Endodermal cell (in vitro differentiated cells): ENCODE data around the gene FNBP1L. TPM values are rescaled to one million over a fixed set of nuclear protein-coding genes. Genes with fewer than 3 reads are reported as not detected.
A peak's percentile ranks its signal among the peaks of the same experiment; 100 is the strongest.

Source experiments
- DNase-seq: peaks from one replicate; pipeline ENCODE4 v3.0.0-alpha.2; 2017
- H3K27ac ChIP-seq: 2 replicates; pipeline ENCODE4 v1.5.1; 2013; ENCODE audit warnings: mild to moderate bottlenecking, low read depth, low read length, moderate library complexity
- H3K27me3 ChIP-seq: 2 replicates; pipeline ENCODE4 v1.6.1; 2013; ENCODE audit warnings: mild to moderate bottlenecking, low read length, moderate library complexity; ENCODE audit not compliant: insufficient read depth, control insufficient read depth, poor library complexity, severe bottlenecking
- H3K36me3 ChIP-seq: 2 replicates; pipeline ENCODE4 v1.7.0; 2013; ENCODE audit warnings: mild to moderate bottlenecking, low read length, moderate library complexity; ENCODE audit not compliant: control insufficient read depth, insufficient read depth
- H3K4me1 ChIP-seq: one replicate; pipeline ENCODE4 v1.7.0; 2013; ENCODE audit warnings: low read length; ENCODE audit not compliant: control insufficient read depth, insufficient read depth
- H3K4me3 ChIP-seq: 2 replicates; pipeline ENCODE4 v1.5.1; 2013; ENCODE audit warnings: mild to moderate bottlenecking, low read length, moderate library complexity
- H3K9ac ChIP-seq: 2 replicates; pipeline ENCODE4 v1.6.1; 2013; ENCODE audit warnings: mild to moderate bottlenecking, low read length, moderate library complexity; ENCODE audit not compliant: poor library complexity, severe bottlenecking; ENCODE audit errors: extremely low read depth
- H3K9me3 ChIP-seq: 2 replicates; pipeline ENCODE4 v1.6.1; 2013; ENCODE audit warnings: mild to moderate bottlenecking, low read length, moderate library complexity; ENCODE audit not compliant: control insufficient read depth
- H3K27ac Mint-ChIP-seq: 2 replicates; pipeline ENCODE4 v1.8.0; 2020; ENCODE audit warnings: mixed read lengths
- H3K27me3 Mint-ChIP-seq: 2 replicates; pipeline ENCODE4 v1.8.0; 2021; ENCODE audit warnings: mild to moderate bottlenecking, mixed read lengths; ENCODE audit not compliant: insufficient read depth
- H3K36me3 Mint-ChIP-seq: 2 replicates; pipeline ENCODE4 v1.8.0; 2020; ENCODE audit warnings: low read depth, mixed read lengths
- H3K4me1 Mint-ChIP-seq: 2 replicates; pipeline ENCODE4 v1.8.0; 2020; ENCODE audit warnings: mixed read lengths
- H3K4me3 Mint-ChIP-seq: 2 replicates; pipeline ENCODE4 v1.8.0; 2020; ENCODE audit warnings: mild to moderate bottlenecking, moderate library complexity, mixed read lengths
- H3K9me3 Mint-ChIP-seq: 2 replicates; pipeline ENCODE4 v1.8.0; 2020; ENCODE audit warnings: mild to moderate bottlenecking, mixed read lengths
- WGBS, 2 experiments: methylation state at CpG; one replicate each; pipeline versions ENCODE4 v1.1.5 to v1.1.7; 2013; ENCODE audit warnings: missing lambda C conversion rate in 2 of 2, mixed read lengths in 1 of 2; ENCODE audit not compliant: insufficient coverage in 1 of 2, insufficient read length in 1 of 2; 5-methylcytosine and 5-hydroxymethylcytosine counted together
- total RNA-seq, 2 donors: library from RNA; stranded (reverse); fragmentation: NEBNext Ultra II Directional in 1 of 2; extraction: Animal tissue kit (Norgen Biotek cat#: 25700) in 1 of 2; gene quantifications; 2 replicates in 1 of 2; 3 replicates in 1 of 2; pipeline ENCODE4 v1.2.1, GENCODE V29; 2021
- TF ChIP-seq, protein P1 (sequence below): fragments of 200-600 bp; sonication (generic); conservative IDR thresholded peaks from 2 replicates; pipeline ENCODE4 v1.5.0; 2021; ENCODE audit warnings: antibody characterized with exemption, mild to moderate bottlenecking

FNBP1L gene
- total RNA-seq, 2 donors from 2014 or later: 96.8 to 107 TPM

DNA sequence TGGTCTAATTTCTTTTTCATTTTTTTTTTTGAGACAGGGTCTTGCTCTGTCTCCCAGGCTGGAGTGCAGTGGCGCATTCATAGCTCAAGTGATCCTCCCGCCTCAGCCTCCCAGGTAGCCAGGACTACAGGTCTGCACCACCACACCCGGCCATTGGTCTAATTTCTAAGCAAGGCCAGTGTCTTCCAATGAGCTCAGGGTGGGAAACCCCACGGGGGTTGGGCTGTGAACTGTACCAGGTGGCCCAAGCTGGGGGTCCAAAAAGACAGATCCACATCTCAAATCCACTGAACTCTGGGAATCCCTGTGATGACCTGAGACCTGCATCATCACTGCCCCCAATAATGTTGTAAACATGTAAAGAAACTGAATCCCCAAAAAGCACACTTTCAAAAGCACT lies 154.2 kb downstream of the FNBP1L start:
- no peaks in the 10 kb centered on the region for H3K27me3 ChIP-seq
- WGBS, 2 experiments: 92 to 94% methylated on average over 2 to 4 of the region's 4 CpGs

DNA sequence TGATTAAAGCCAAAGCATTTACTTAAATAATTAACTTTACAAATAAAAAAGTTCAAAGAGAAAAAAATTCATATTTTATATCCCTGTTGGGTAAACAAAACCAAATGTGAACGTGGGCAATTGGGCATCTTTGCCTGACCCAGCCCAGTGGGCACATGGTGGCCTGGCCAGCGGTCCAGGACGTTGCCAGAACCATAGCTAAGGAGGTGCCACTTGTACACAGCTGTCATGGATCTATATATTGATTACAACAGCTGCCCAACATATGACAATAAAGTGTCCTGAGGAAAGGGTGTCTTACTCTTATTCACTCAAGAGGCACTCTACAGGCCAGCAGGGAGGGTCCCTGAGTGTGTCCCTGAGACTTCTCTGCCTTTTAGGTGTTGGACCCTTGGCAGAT lies 155.2 kb downstream of the FNBP1L start:
- H3K27ac ChIP-seq: no peak overlapping the region
- no peaks in the 10 kb centered on the region for H3K9me3 Mint-ChIP-seq
- peaks cover 53% of the 10 kb centered on the region for H3K4me1 Mint-ChIP-seq

More for the DNA sequence above, 154.2 kb downstream of the FNBP1L start:
- peaks cover 17% of the 10 kb centered on the region for H3K36me3 Mint-ChIP-seq
- H3K36me3 ChIP-seq: peaks cover 56% of the 10 kb centered on the region
- no peak overlapping the region for H3K27ac Mint-ChIP-seq
- DNase-seq: no peak
- H3K9me3 Mint-ChIP-seq: no peaks in the 10 kb centered on the region
- TF ChIP-seq, protein P1, sequence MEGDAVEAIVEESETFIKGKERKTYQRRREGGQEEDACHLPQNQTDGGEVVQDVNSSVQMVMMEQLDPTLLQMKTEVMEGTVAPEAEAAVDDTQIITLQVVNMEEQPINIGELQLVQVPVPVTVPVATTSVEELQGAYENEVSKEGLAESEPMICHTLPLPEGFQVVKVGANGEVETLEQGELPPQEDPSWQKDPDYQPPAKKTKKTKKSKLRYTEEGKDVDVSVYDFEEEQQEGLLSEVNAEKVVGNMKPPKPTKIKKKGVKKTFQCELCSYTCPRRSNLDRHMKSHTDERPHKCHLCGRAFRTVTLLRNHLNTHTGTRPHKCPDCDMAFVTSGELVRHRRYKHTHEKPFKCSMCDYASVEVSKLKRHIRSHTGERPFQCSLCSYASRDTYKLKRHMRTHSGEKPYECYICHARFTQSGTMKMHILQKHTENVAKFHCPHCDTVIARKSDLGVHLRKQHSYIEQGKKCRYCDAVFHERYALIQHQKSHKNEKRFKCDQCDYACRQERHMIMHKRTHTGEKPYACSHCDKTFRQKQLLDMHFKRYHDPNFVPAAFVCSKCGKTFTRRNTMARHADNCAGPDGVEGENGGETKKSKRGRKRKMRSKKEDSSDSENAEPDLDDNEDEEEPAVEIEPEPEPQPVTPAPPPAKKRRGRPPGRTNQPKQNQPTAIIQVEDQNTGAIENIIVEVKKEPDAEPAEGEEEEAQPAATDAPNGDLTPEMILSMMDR: no peak
- H3K9me3 ChIP-seq: no peaks in the 10 kb centered on the region
- H3K4me1 ChIP-seq: peaks cover 4% of the 10 kb centered on the region
- H3K4me1 Mint-ChIP-seq: peaks cover 52% of the 10 kb centered on the region
- no peaks in the 10 kb centered on the region for H3K27me3 Mint-ChIP-seq
- H3K4me3 ChIP-seq: no peak overlapping the region
- no peak overlapping the region for H3K4me3 Mint-ChIP-seq
- no peak overlapping the region for H3K27ac ChIP-seq
- H3K9ac ChIP-seq: no peak overlapping the region

DNA sequence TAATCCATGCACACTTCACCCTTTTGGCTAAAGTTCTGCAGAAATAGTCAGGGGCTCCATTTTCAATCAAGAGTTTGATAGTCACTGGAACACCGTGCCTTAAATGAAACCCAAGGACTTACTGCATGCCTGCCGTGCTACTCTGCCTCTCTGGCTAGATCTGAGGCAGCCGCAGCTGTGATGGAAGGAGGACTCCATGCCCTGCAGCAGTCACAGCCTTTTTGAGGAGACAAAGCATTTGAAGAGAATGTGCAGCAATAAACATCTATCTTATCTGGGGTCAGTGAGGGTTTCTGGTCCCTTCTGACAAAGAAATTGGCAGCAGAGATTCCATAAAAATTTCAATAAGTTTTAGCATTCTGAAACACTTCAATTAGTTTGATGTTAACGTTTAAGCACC lies 155.7 kb downstream of the FNBP1L start:
- Mint-ChIP-seq H3K4me3 (no peak overlapping the region), H3K27me3 (no peaks in the 10 kb centered on the region), H3K9me3 (no peaks in the 10 kb centered on the region), H3K4me1 (peaks cover 58% of the 10 kb centered on the region), H3K36me3 (peaks cover 17% of the 10 kb centered on the region), H3K27ac (no peak overlapping the region)
- WGBS, 2 experiments: 84 to 94% methylated on average over 4 of the region's 4 CpGs
- TF ChIP-seq, protein P1: no peak
- Histone ChIP-seq H3K9me3 (no peaks in the 10 kb centered on the region), H3K4me1 (peaks cover 4% of the 10 kb centered on the region), H3K27me3 (no peaks in the 10 kb centered on the region), H3K9ac (no peak overlapping the region), H3K36me3 (peaks cover 46% of the 10 kb centered on the region), H3K27ac (no peak overlapping the region), H3K4me3 (no peak overlapping the region)
- peak; percentile 29 for DNase-seq

More for the DNA sequence above, 155.2 kb downstream of the FNBP1L start:
- Mint-ChIP-seq H3K27ac (no peak overlapping the region), H3K36me3 (peaks cover 17% of the 10 kb centered on the region), H3K4me3 (no peak overlapping the region), H3K27me3 (no peaks in the 10 kb centered on the region)
- no peak overlapping the region for H3K4me3 ChIP-seq
- H3K9me3 ChIP-seq: no peaks in the 10 kb centered on the region
- peaks cover 4% of the 10 kb centered on the region for H3K4me1 ChIP-seq
- TF ChIP-seq, protein P1: no peak
- peak; percentile 12 for DNase-seq
- peaks cover 49% of the 10 kb centered on the region for H3K36me3 ChIP-seq
- H3K27me3 ChIP-seq: no peaks in the 10 kb centered on the region
- WGBS, 2 experiments: 94 to 100% methylated on average over 3 of the region's 3 CpGs
- no peak overlapping the region for H3K9ac ChIP-seq

Other genes starting within 250 kb of the FNBP1L start
- 10 to 100 TPM; 44.3 to 56.4 TPM for gene DR1, start 102.2 kb upstream of the FNBP1L start, total RNA-seq
- 10 to 100 TPM; 32.7 to 48.7 TPM for gene BCAR3, start 233.7 kb downstream of the FNBP1L start, total RNA-seq